Osteocyte (in vitro differentiated cells): ENCODE measurements around the gene NOTCH1. TPM values are rescaled to one million over a fixed set of nuclear protein-coding genes. Genes with fewer than 3 reads are reported as not detected.

Experiments used
- DNase-seq: peaks from one replicate; pipeline ENCODE4 v3.0.0; 2021; ENCODE audit warnings: mixed read lengths; ENCODE audit not compliant: unreplicated experiment; ENCODE audit errors: extremely low spot score
- H3K27ac Mint-ChIP-seq: one replicate; pipeline ENCODE4 v1.8.0; 2021; ENCODE audit warnings: mild to moderate bottlenecking, mixed read lengths; ENCODE audit not compliant: unreplicated experiment
- H3K27me3 Mint-ChIP-seq: one replicate; pipeline ENCODE4 v1.8.0; 2021; ENCODE audit warnings: mixed read lengths; ENCODE audit not compliant: unreplicated experiment
- H3K36me3 Mint-ChIP-seq: one replicate; pipeline ENCODE4 v1.8.0; 2021; ENCODE audit warnings: mixed read lengths; ENCODE audit not compliant: unreplicated experiment
- H3K4me1 Mint-ChIP-seq: one replicate; pipeline ENCODE4 v1.8.0; 2021; ENCODE audit warnings: mixed read lengths; ENCODE audit not compliant: unreplicated experiment
- H3K4me3 Mint-ChIP-seq: one replicate; pipeline ENCODE4 v1.8.0; 2021; ENCODE audit warnings: mild to moderate bottlenecking, moderate library complexity, mixed read lengths; ENCODE audit not compliant: unreplicated experiment
- H3K9me3 Mint-ChIP-seq: one replicate; pipeline ENCODE4 v1.8.0; 2021; ENCODE audit warnings: mixed read lengths; ENCODE audit not compliant: unreplicated experiment
- CTCF ChIP-seq: fragments of 200-600 bp; sonication (generic); IDR thresholded peaks from 2 replicates; pipeline ENCODE4 v1.5.0; 2021; ENCODE audit warnings: antibody characterized with exemption, mild to moderate bottlenecking, moderate library complexity
- total RNA-seq: library from RNA; stranded (reverse); gene quantifications from 2 replicates; pipeline ENCODE4 v1.2.1, GENCODE V29; 2021

NOTCH1 gene
- total RNA-seq, 1 donor from 2014 or later, result 44.9 TPM

- no peak overlapping the region for H3K4me3 Mint-ChIP-seq
- no peaks in the 10 kb centered on the region for H3K36me3 Mint-ChIP-seq
- no peaks in the 10 kb centered on the region for H3K9me3 Mint-ChIP-seq
- no peaks in the 10 kb centered on the region for H3K27me3 Mint-ChIP-seq
- no peak for DNase-seq
- TF ChIP-seq CTCF, result no peak
- peaks cover 6% of the 10 kb centered on the region for H3K4me1 Mint-ChIP-seq
- no peak overlapping the region for H3K27ac Mint-ChIP-seq
Measured at GRCh38 chr9:136486823-136487620, 58.8 kb downstream of the NOTCH1 start.

- Mint-ChIP-seq H3K9me3 (no peaks in the 10 kb centered on the region), H3K4me1 (peaks cover 15% of the 10 kb centered on the region), H3K4me3 (no peak overlapping the region), H3K36me3 (no peaks in the 10 kb centered on the region), H3K27me3 (no peaks in the 10 kb centered on the region), H3K27ac (no peak overlapping the region)
- no peak for DNase-seq
- no peak for TF ChIP-seq CTCF
Measured at GRCh38 chr9:136486131-136486530, 59.7 kb downstream of the NOTCH1 start.

- TF ChIP-seq CTCF, result peak; percentile 87
- Mint-ChIP-seq H3K9me3 (no peaks in the 10 kb centered on the region), H3K27ac (peak overlapping the region; percentile 41), H3K4me3 (peak overlapping the region; percentile 68), H3K36me3 (no peaks in the 10 kb centered on the region), H3K4me1 (peaks cover 19% of the 10 kb centered on the region), H3K27me3 (no peaks in the 10 kb centered on the region)
- DNase-seq, result peak; percentile 95
Measured at GRCh38 chr9:136485049-136486045, 60.5 kb downstream of the NOTCH1 start.

GRCh38 chr9:136484153-136485048 is 61.4 kb downstream of the NOTCH1 start:
- H3K9me3 Mint-ChIP-seq, result no peaks in the 10 kb centered on the region

More at GRCh38 chr9:136484153-136485048, 61.4 kb downstream of the NOTCH1 start:
- Mint-ChIP-seq H3K27me3 (no peaks in the 10 kb centered on the region), H3K4me1 (peaks cover 24% of the 10 kb centered on the region), H3K27ac (peak overlapping the region; percentile 41), H3K4me3 (peak overlapping the region; percentile 68), H3K36me3 (no peaks in the 10 kb centered on the region)
- no peak for TF ChIP-seq CTCF
- no peak for DNase-seq
